Naive thymus-derived CD8-positive, alpha-beta T cell (primary cell): ENCODE measurements around the gene INVS. TPM values are rescaled to one million over a fixed set of nuclear protein-coding genes. Genes with fewer than 3 reads are reported as not detected.

Experiments used
- ATAC-seq, 2 donors: fragments of 150-1000 bp; cut with Tn5 transposase in 1 of 2; sonication (Bioruptor Pico), chemical (Tn5 transposase) in 1 of 2; 1 replicate in 1 of 2; 2 replicates in 1 of 2; pipeline ENCODE4 v1.10.0; 2021; ENCODE audit warnings: mild to moderate bottlenecking in 2 of 2, moderate library complexity in 2 of 2
- POLR2A ChIA-PET: fragments of 350-600 bp; sonication (Branson Sonifier 250); formaldehyde crosslinking; loops from one replicate; lab custom pipeline; 2021; ENCODE audit warnings: antibody characterized with exemption; lab: Charles Lee
- DNase-seq, 10 donors: peaks; one replicate each; pipeline versions ENCODE4 v3.0.0 to v3.0.0-alpha.2; 2020 to 2022
- H3K27ac Mint-ChIP-seq, 10 donors: one replicate each; pipeline ENCODE4 v1.8.0; 2020 to 2022; ENCODE audit warnings: mild to moderate bottlenecking in 10 of 10, mixed read lengths in 10 of 10, moderate library complexity in 4 of 10, inconsistent platforms in 1 of 10
- H3K27me3 Mint-ChIP-seq, 5 donors: one replicate each; pipeline ENCODE4 v1.8.0; 2021 to 2022; ENCODE audit warnings: mixed read lengths in 5 of 5
- H3K36me3 Mint-ChIP-seq, 3 donors: one replicate each; pipeline ENCODE4 v1.8.0; 2020 to 2022; ENCODE audit warnings: mixed read lengths in 3 of 3, mild to moderate bottlenecking in 2 of 3, inconsistent platforms in 1 of 3
- H3K4me1 Mint-ChIP-seq, 4 donors: one replicate each; pipeline ENCODE4 v1.8.0; 2021 to 2022; ENCODE audit warnings: mixed read lengths in 4 of 4
- H3K4me3 Mint-ChIP-seq, 10 donors: one replicate each; pipeline ENCODE4 v1.8.0; 2020 to 2022; ENCODE audit warnings: mild to moderate bottlenecking in 10 of 10, mixed read lengths in 10 of 10, moderate library complexity in 6 of 10, inconsistent platforms in 1 of 10
- H3K9me3 Mint-ChIP-seq, 9 donors: one replicate each; pipeline ENCODE4 v1.8.0; 2020 to 2022; ENCODE audit warnings: mixed read lengths in 9 of 9, mild to moderate bottlenecking in 3 of 9, inconsistent platforms in 1 of 9, moderate library complexity in 1 of 9
- polyA plus RNA-seq, 3 donors: library from polyadenylated mRNA; unstranded; fragments of 300-500 nt; fragmentation: Illumina TruSeq; gene quantifications; one replicate each; pipeline ENCODE4 v1.2.3, GENCODE V29; 2021
- total RNA-seq, 8 experiments: library from RNA in 2 of 8; stranded (reverse) in 2 of 8; gene quantifications; one replicate each; pipeline ENCODE4 v1.2.3 and lab custom pipeline; 2021 to 2026

Gene INVS
- total and polyA plus RNA-seq, 5 experiments from 2014 or later, result 5.5 to 22.1 (median 10.5) TPM

DNA sequence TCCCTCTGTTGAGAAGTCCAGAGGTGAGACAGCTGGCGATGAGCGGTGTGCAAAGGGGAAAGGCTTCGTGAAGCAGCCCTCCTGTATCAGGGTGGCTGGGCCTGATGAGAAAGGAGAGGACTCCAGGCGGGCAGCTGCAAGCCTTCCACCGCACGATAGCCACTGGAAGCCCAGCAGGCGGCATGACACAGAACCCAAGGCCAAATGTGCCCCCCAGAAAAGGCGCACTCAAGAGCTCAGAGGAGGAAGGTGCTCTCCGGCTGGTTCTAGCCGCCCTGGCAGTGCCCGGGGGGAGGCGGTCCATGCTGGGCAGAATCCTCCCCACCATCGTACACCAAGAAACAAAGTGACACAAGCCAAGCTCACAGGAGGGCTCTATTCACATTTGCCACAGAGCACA is 193.4 kb downstream of the INVS start:
- Mint-ChIP-seq H3K36me3 (peaks cover 24 to 87% (median 40%) of the 10 kb centered on the region in 3 donors), H3K27me3 (no peaks in the 10 kb centered on the region), H3K9me3 (peaks cover 0 to 21% (median 9%) of the 10 kb centered on the region in 9 donors), H3K4me1 (peaks cover 0 to 6% (median 0%) of the 10 kb centered on the region in 4 donors), H3K4me3 (no peak overlapping the region), H3K27ac (peak overlapping the region in 3 of 10 donors; percentile 37 to 78 (median 48))
- POLR2A ChIA-PET, result no interaction called here
- DNase-seq (no peak), ATAC-seq (no peak)

DNA sequence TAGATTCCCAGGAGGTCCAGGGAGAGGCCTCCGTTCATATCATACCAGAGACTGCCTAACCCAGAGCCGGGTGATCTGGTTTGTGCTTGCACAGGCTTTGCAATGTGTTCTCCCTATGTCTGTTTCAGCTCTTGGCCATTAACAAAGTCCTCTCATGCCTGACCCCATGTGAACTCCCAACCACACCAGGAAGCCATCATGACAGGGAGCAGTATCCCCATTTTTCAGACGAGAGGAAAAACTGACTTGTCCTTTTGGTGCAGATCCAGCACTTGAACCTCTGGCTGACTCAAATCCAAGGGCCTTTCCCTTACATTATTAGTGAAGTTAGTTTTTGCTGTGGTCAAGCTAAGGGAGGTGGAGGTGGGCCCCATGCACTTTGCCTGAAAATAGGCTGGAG is 195.3 kb downstream of the INVS start:
- Mint-ChIP-seq H3K27me3 (no peaks in the 10 kb centered on the region), H3K4me1 (peaks cover 0 to 9% (median 0%) of the 10 kb centered on the region in 4 donors), H3K9me3 (peaks cover 0 to 5% (median 0%) of the 10 kb centered on the region in 9 donors), H3K36me3 (peaks cover 7 to 89% (median 21%) of the 10 kb centered on the region in 3 donors), H3K4me3 (no peak overlapping the region), H3K27ac (peak overlapping the region in 2 of 10 donors; percentile 15 to 57)
- DNase-seq (no peak), ATAC-seq (no peak)
- POLR2A ChIA-PET, result no interaction called here

DNA sequence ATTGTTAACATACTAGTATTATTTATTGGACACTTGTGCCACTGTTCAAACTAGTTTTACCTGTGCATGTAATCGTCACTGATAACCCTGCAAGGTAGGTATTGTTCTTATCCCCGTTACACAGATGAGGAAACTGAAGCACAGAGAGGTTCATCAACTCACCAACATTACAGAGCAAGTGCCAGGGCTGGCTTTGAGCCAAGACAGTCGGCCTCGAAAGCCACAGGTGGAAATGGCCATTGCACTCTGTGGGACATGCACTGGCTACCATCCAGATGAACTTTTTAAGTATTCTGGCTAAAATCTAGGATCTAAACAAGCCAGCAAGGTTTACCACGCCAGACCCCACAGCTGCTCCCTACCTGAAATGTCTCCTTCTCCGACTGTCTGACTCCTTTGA is 195.8 kb downstream of the INVS start:
- ATAC-seq (no peak), DNase-seq (no peak)
- Mint-ChIP-seq H3K4me1 (peaks cover 0 to 12% (median 0%) of the 10 kb centered on the region in 4 donors), H3K36me3 (peaks cover 4 to 89% (median 18%) of the 10 kb centered on the region in 3 donors), H3K9me3 (peaks cover 0 to under 1% (median 0%) of the 10 kb centered on the region in 9 donors), H3K27me3 (no peaks in the 10 kb centered on the region), H3K27ac (peak overlapping the region in 5 of 10 donors; percentile 23 to 79 (median 47)), H3K4me3 (no peak overlapping the region)
- POLR2A ChIA-PET, result no interaction called here

DNA sequence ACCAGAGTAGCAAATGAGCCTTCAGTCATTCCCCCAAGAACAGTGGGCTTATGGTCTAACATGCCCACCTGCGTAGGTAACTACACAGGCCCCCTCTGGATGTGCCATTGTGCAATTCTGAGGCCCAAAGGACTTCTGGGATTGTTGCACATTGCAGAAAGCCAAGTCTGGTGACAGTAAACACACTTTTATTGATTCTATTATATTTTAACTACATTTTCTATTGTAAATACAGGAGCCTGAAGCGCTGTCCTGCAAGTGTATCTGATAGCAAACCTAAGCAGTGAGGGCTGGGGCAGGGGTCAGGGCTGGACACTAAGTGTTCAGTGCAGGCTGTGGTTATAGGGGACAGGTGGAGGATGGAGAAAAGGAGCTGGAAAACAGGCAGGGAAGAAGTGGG is 196.2 kb downstream of the INVS start:
- POLR2A ChIA-PET, result interaction anchor here (0.6 kb wide), 1 partner anchor 48 kb away, joined by 3 read pairs; no protein-coding TSS in a partner anchor

DNA sequence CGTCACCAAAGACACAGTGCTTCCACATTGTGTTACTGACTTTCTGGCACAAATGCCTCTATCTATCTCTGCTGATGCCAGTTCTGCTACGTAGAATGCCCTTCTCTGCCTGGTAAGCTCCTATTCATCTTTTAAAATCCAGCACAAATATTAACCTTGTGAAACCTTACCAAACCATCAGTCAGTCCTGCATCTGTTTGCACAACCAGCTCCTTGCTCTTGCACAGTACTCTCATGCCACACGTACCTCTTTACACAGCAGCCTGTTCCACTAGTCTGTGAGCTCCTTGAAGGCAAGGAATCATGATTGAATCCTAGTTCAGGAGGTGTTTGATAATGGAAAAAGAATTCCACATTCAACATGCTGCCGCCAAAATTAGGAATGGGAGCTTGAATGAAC is 197.4 kb downstream of the INVS start:
- Mint-ChIP-seq H3K36me3 (peaks cover 2 to 85% (median 12%) of the 10 kb centered on the region in 3 donors), H3K27ac (peak overlapping the region in 6 of 10 donors; percentile 12 to 76 (median 32)), H3K4me1 (peaks cover 0 to 12% (median 0%) of the 10 kb centered on the region in 4 donors), H3K27me3 (no peaks in the 10 kb centered on the region), H3K4me3 (no peak overlapping the region), H3K9me3 (no peaks in the 10 kb centered on the region)
- DNase-seq, result no peak
- no peak for ATAC-seq
- POLR2A ChIA-PET, result interaction anchor here (0.6 kb wide), 1 partner anchor 126 kb away, joined by 3 read pairs; no protein-coding TSS in a partner anchor

More for the DNA sequence above, 196.2 kb downstream of the INVS start:
- DNase-seq, result no peak
- peaks cover 4 to 85% (median 15%) of the 10 kb centered on the region in 3 donors for H3K36me3 Mint-ChIP-seq
- peaks cover 0 to 12% (median 0%) of the 10 kb centered on the region in 4 donors for H3K4me1 Mint-ChIP-seq
- H3K27ac Mint-ChIP-seq, result peak overlapping the region in 7 of 10 donors; percentile 21 to 81 (median 41)
- H3K27me3 Mint-ChIP-seq, result no peaks in the 10 kb centered on the region
- ATAC-seq, result no peak
- H3K4me3 Mint-ChIP-seq, result no peak overlapping the region
- H3K9me3 Mint-ChIP-seq, result no peaks in the 10 kb centered on the region

DNA sequence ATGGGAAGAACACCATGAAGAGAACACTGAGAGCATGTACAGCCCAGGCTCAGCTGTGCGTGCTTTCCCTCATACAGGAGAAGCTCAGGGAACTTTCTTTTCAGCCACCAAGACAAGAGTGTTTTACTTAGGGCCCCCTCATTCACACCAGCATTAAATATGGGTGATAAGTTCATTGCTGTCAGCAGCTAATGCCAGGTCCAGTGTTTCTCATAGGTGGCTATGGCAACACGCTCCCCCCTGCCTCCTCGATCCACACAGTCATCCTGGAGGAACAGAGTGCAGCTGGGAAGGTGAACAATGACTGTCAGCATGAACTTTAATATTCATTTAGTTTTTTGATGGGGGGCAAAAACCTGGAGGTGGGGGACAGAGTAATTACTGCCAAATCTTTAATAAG is 199.3 kb downstream of the INVS start:
- no peak overlapping the region for H3K4me3 Mint-ChIP-seq
- peaks cover 0 to 85% (median 16%) of the 10 kb centered on the region in 3 donors for H3K36me3 Mint-ChIP-seq
- ATAC-seq, result no peak
- no peaks in the 10 kb centered on the region for H3K27me3 Mint-ChIP-seq
- H3K9me3 Mint-ChIP-seq, result no peaks in the 10 kb centered on the region
- peak overlapping the region in 7 of 10 donors; percentile 4 to 88 (median 66) for H3K27ac Mint-ChIP-seq
- no peak for DNase-seq
- POLR2A ChIA-PET, result no interaction called here
- H3K4me1 Mint-ChIP-seq, result peaks cover 0 to 13% (median 2%) of the 10 kb centered on the region in 4 donors

DNA sequence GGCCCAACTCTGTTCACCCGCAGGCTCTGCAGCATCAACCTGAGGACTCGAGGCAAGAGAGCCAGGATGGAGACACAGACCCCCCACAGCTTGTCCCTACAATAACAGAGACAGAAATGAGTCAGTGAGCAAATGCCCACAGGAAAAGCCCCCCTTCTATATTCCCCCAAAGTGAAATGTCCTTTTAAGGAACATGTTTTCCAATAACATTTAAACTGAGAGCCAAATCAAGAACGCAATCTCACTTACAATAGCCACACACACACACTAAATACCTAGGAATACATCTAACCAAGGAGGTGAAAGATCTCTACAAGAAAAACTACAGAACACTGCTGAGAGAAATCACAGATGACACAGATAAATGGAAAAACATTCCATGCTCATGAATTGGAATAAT is 204.7 kb downstream of the INVS start:
- H3K27me3 Mint-ChIP-seq, result no peaks in the 10 kb centered on the region
- H3K27ac Mint-ChIP-seq, result peak overlapping the region in 8 of 10 donors; percentile 7 to 72 (median 48)
- DNase-seq, result no peak
- H3K4me3 Mint-ChIP-seq, result no peak overlapping the region
- POLR2A ChIA-PET, result no interaction called here
- H3K9me3 Mint-ChIP-seq, result no peaks in the 10 kb centered on the region
- ATAC-seq, result no peak
- peaks cover 5 to 14% (median 13%) of the 10 kb centered on the region in 4 donors for H3K4me1 Mint-ChIP-seq
- peaks cover 6 to 92% (median 47%) of the 10 kb centered on the region in 3 donors for H3K36me3 Mint-ChIP-seq

DNA sequence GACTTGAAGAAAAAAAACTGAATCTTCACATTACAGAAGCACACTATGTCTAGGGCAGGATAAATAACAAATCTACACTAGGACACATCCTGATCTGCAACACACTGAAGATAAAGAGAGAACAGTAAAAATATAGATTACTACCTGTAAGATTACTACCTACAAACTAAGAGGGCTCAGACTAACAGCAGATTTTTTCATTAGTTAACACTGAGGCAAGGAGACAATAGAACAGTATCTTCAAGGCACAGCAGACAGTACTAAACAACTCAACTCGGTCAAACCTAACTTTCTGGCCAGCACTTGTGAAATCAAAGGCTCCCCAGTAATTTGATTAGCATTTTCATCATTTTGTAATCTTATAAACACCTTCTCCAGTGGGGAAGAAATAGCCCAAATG is 207.2 kb downstream of the INVS start:
- DNase-seq (no peak), ATAC-seq (no peak)
- H3K9me3 Mint-ChIP-seq, result no peaks in the 10 kb centered on the region
- H3K27ac Mint-ChIP-seq, result peak overlapping the region in 9 of 10 donors; percentile 0 to 90 (median 69)
- H3K4me1 Mint-ChIP-seq, result peaks cover 7 to 28% (median 20%) of the 10 kb centered on the region in 4 donors
- H3K36me3 Mint-ChIP-seq, result peaks cover 14 to 96% (median 61%) of the 10 kb centered on the region in 3 donors
- H3K27me3 Mint-ChIP-seq, result no peaks in the 10 kb centered on the region
- no peak overlapping the region for H3K4me3 Mint-ChIP-seq
- POLR2A ChIA-PET, result no interaction called here

DNA sequence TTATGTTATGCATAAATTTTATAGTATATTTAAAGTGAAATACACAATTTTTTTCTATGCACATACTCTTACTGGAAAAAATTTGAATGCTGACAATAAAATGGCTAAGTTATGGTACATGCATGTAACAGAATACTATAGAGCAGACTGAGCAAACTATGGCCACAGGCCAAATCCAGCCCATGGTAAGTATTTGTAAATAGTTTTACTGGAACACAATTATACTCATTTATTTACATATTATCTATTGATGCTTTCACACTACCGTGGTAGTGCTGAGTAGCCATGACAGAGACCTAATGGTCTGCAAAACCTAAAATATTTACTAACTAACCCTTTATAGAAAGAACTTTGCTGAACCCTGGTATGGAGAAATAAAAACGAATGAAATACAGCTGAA is 208.0 kb downstream of the INVS start:
- H3K27ac Mint-ChIP-seq, result peak overlapping the region in 5 of 10 donors; percentile 6 to 84 (median 25)
- H3K4me3 Mint-ChIP-seq, result no peak overlapping the region
- peaks cover 14 to 96% (median 63%) of the 10 kb centered on the region in 3 donors for H3K36me3 Mint-ChIP-seq
- no peak for DNase-seq
- POLR2A ChIA-PET, result no interaction called here
- peaks cover 11 to 36% (median 26%) of the 10 kb centered on the region in 4 donors for H3K4me1 Mint-ChIP-seq
- no peaks in the 10 kb centered on the region for H3K9me3 Mint-ChIP-seq
- no peak for ATAC-seq
- no peaks in the 10 kb centered on the region for H3K27me3 Mint-ChIP-seq

DNA sequence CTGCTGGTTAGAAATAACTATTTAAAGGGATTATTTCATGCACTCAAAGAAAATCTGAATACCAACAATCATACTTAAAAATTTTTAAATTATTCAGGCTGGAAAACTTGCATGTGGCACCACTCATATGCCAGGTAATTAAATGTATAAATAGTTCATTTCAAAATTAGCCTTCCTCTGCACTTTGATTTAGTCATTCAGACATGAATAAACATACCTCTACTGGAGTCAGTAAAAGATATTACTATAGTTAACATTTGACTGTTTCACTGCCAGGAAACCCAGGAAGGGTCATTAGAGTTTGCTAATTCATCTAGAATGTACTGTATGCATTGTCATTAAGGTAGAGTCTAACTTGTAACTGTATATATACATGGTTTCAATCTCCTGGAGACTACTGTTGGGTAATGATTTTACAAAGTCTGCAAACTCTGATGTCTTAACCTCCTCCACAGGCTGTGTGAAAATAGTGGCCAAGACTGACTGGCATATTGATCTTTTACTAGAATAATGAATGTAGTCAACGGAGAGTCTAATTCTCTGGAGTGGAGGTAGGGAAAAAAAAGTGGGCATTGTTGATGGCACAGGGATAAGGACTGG is 210.0 kb downstream of the INVS start:
- no peaks in the 10 kb centered on the region for H3K9me3 Mint-ChIP-seq
- H3K4me3 Mint-ChIP-seq, result no peak overlapping the region
- ATAC-seq, result no peak
- POLR2A ChIA-PET, result no interaction called here
- H3K36me3 Mint-ChIP-seq, result peaks cover 8 to 85% (median 64%) of the 10 kb centered on the region in 3 donors
- H3K4me1 Mint-ChIP-seq, result peaks cover 14 to 38% (median 26%) of the 10 kb centered on the region in 4 donors
- H3K27me3 Mint-ChIP-seq, result no peaks in the 10 kb centered on the region
- no peak for DNase-seq
- peak overlapping the region in 8 of 10 donors; percentile 6 to 84 (median 29) for H3K27ac Mint-ChIP-seq

DNA sequence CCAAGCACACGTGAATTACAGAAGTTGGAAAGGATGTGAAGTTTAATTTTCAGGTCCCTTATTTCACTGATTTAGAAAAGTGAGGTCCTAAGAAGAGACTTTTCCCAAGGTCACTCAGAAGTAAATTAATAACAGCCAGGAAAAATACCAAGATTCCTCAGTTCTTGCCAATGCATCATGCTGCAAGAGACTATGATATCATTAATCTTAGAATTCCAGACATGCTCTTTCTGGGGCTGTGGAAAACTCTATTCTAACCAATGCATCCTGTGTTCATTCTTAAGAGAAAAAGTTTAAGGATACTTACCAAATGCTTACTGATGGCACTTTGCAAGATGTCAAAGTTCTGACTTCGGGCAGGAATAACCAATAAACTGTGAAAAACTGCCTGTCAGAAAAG is 210.9 kb downstream of the INVS start:
- no peaks in the 10 kb centered on the region for H3K9me3 Mint-ChIP-seq
- no peaks in the 10 kb centered on the region for H3K27me3 Mint-ChIP-seq
- DNase-seq (no peak), ATAC-seq (no peak)
- H3K27ac Mint-ChIP-seq, result peak overlapping the region in 4 of 10 donors; percentile 2 to 84 (median 22)
- peaks cover 8 to 84% (median 66%) of the 10 kb centered on the region in 3 donors for H3K36me3 Mint-ChIP-seq
- H3K4me3 Mint-ChIP-seq, result no peak overlapping the region
- H3K4me1 Mint-ChIP-seq, result peaks cover 14 to 38% (median 28%) of the 10 kb centered on the region in 4 donors
- POLR2A ChIA-PET, result no interaction called here

DNA sequence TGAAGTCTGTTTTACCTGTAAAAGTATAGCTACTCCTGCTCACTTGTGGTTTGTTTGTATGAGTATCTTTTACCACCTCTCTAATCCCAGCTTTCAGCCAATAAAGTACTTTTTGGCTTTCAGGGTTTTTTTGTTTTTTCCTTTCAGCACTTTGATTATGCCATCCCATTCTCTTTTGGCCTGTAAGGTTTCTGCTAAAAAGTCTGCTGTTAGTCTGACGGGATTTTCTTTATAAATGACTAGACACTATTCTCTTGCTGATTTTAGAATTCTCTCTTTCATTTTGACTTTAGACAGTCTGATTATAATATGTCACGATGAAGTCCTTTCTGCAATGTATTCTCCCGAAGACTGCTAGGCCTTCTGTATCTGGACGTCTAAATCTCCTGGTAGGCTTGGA is 216.5 kb downstream of the INVS start:
- Mint-ChIP-seq H3K27ac (peak overlapping the region in 1 of 10 donors; percentile 5), H3K9me3 (no peaks in the 10 kb centered on the region), H3K27me3 (no peaks in the 10 kb centered on the region), H3K36me3 (peaks cover 16 to 82% (median 58%) of the 10 kb centered on the region in 3 donors), H3K4me1 (peaks cover 21 to 46% (median 27%) of the 10 kb centered on the region in 4 donors), H3K4me3 (no peak overlapping the region)
- ATAC-seq (no peak), DNase-seq (no peak)
- POLR2A ChIA-PET, result no interaction called here

DNA sequence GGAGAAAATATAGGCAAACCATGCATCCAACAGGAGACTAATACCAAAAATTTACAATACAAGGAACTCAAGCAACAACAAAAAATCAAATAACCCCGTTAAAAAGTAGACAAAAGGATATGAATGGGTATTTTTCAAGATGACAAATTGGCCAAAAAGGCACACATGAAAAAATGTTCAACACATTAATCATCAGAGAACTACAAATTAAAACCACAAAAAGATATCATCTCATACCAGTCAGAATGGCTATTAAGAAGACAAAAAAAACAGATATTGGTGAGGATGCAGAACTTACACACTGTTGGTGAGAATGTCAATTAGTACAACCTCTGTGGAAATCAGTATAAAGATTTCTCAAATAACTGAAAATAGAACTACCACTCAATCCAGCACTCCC is 218.7 kb downstream of the INVS start:
- POLR2A ChIA-PET, result no interaction called here
- Mint-ChIP-seq H3K27ac (peak overlapping the region in 5 of 10 donors; percentile 1 to 33 (median 15)), H3K4me3 (no peak overlapping the region), H3K4me1 (peaks cover 14 to 25% (median 20%) of the 10 kb centered on the region in 4 donors), H3K36me3 (peaks cover 16 to 80% (median 47%) of the 10 kb centered on the region in 3 donors), H3K27me3 (no peaks in the 10 kb centered on the region), H3K9me3 (no peaks in the 10 kb centered on the region)
- ATAC-seq (no peak), DNase-seq (no peak)
